Caco-2 (cell line): ENCODE measurements around the gene RHOT2. TPM values are rescaled to one million over a fixed set of nuclear protein-coding genes. Genes with fewer than 3 reads are reported as not detected.

ENCODE experiments used
- BruUV-seq: library from RNA; stranded (reverse); fragments of 400-500 nt; replicated peaks from 2 replicates; lab custom pipeline; 2021; lab: Mats Ljungman, UMichigan
- CTCF ChIA-PET: fragments of 300-600 bp; sonication (Branson Sonifier 250); formaldehyde crosslinking; loops from one replicate; lab custom pipeline; 2022; ENCODE audit warnings: antibody characterized with exemption; lab: Charles Lee
- POLR2A ChIA-PET: fragments of 300-600 bp; sonication (Branson Sonifier 250); formaldehyde crosslinking; loops from one replicate; lab custom pipeline; 2022; ENCODE audit warnings: antibody characterized with exemption; lab: Charles Lee
- DNase-seq, 2 experiments: peaks; one replicate each; pipeline versions ENCODE4 v3.0.0 to v3.0.0-alpha.2; 2020 to 2022
- H3K27me3 ChIP-seq: replicated peaks from 2 replicates; pipeline ENCODE4 v1.6.0; 2011; ENCODE audit warnings: low read length; ENCODE audit not compliant: control insufficient read depth, insufficient read depth
- H3K36me3 ChIP-seq: 2 replicates; pipeline ENCODE4 v1.5.1; 2011; ENCODE audit warnings: low read length; ENCODE audit not compliant: control insufficient read depth, insufficient read depth
- H3K4me1 ChIP-seq: fragments of 250-450 bp; sonication (Bioruptor Pico); 2 replicates; pipeline ENCODE4 v1.5.1; 2020; ENCODE audit warnings: mild to moderate bottlenecking
- H3K4me3 ChIP-seq: 2 replicates; pipeline ENCODE4 v1.5.1; 2011; ENCODE audit warnings: low read depth, mild to moderate bottlenecking, control low read depth, low read length
- H3K9me3 ChIP-seq: fragments of 250-450 bp; sonication (Bioruptor Pico); 2 replicates; pipeline ENCODE4 v1.5.1; 2020; ENCODE audit warnings: mild to moderate bottlenecking, moderate library complexity
- H3K27ac Mint-ChIP-seq: one replicate; pipeline ENCODE4 v1.8.0; 2022; ENCODE audit warnings: mixed read lengths; ENCODE audit not compliant: unreplicated experiment
- H3K27me3 Mint-ChIP-seq: one replicate; pipeline ENCODE4 v1.8.0; 2022; ENCODE audit warnings: mixed read lengths; ENCODE audit not compliant: insufficient read depth, unreplicated experiment
- H3K36me3 Mint-ChIP-seq: one replicate; pipeline ENCODE4 v1.8.0; 2022; ENCODE audit warnings: mild to moderate bottlenecking, mixed read lengths; ENCODE audit not compliant: insufficient read depth, unreplicated experiment
- H3K4me1 Mint-ChIP-seq: one replicate; pipeline ENCODE4 v1.8.0; 2022; ENCODE audit warnings: low read depth, mixed read lengths; ENCODE audit not compliant: unreplicated experiment
- H3K4me3 Mint-ChIP-seq: one replicate; pipeline ENCODE4 v1.8.0; 2022; ENCODE audit warnings: mild to moderate bottlenecking, moderate library complexity, mixed read lengths; ENCODE audit not compliant: unreplicated experiment
- H3K9me3 Mint-ChIP-seq: one replicate; pipeline ENCODE4 v1.8.0; 2022; ENCODE audit warnings: mixed read lengths; ENCODE audit not compliant: unreplicated experiment
- intact Hi-C: fragments of 100-400 bp; cut with micrococcal nuclease; formaldehyde crosslinking; loops from one replicate; pipeline ENCODE4 v1.10.0; 2022; ENCODE audit not compliant: unreplicated experiment
- total RNA-seq: library from RNA; stranded (reverse); gene quantifications from 2 replicates; pipeline ENCODE4 v1.2.3, GENCODE V29; 2022
- TF ChIP-seq, protein P1 (sequence below), 2 experiments: fragments of 200-600 bp in 1 of 2; IDR thresholded peaks; 1 replicate in 1 of 2; 2 replicates in 1 of 2; pipeline versions ENCODE4 v1.5.1 to v1.8.0; 2011 to 2022; ENCODE audit warnings: antibody characterized with exemption in 1 of 2, control low read depth in 1 of 2, inconsistent platforms in 1 of 2, low read depth in 1 of 2, low read length in 1 of 2, mild to moderate bottlenecking in 1 of 2, moderate library complexity in 1 of 2; ENCODE audit not compliant: insufficient read depth in 1 of 2, severe bottlenecking in 1 of 2, unreplicated experiment in 1 of 2

The RHOT2 gene
- total RNA-seq, 1 experiment from 2014 or later, result 96.7 TPM

DNA sequence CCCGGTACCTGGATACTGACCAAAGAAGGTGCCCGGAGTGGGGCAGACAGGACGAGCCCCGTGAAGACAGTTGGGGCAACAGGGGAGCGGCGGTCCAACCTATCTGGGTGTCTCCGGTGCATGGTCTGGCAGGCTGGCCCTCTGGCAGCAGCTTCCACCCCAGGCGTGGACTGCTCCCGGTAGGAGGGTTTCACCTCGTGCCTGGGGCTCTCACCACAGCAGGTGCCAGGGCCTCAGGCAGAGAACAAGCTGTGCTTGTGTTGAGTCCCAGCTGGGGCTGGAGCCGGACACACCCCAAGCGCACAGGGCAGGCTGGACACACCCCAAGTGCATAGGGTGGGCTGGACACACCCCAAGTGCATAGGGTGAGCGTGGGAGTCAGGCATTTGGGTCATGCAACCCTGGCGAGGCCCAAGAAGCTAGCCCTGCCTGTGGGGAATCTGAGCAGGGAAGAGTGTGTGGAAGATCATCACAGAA is 39.2 kb downstream of the RHOT2 start:
- Histone ChIP-seq H3K27me3 (no peaks in the 10 kb centered on the region; the same call in none of the 2 replicates), H3K9me3 (no peaks in the 10 kb centered on the region), H3K4me1 (peaks cover 6% of the 10 kb centered on the region; the same call in 1 of the 2 replicates), H3K4me3 (no peak overlapping the region), H3K36me3 (no peaks in the 10 kb centered on the region)
- H3K36me3 Mint-ChIP-seq, result peaks cover 4% of the 10 kb centered on the region
- no TSS peak for BruUV-seq
- POLR2A ChIA-PET, result interaction anchor here (1.0 kb wide), 1 partner anchor 14 kb away, joined by 4 read pairs; the partner anchor contains the start of gene ANTKMT
- H3K9me3 Mint-ChIP-seq, result no peaks in the 10 kb centered on the region
- no peak overlapping the region for H3K27ac Mint-ChIP-seq
- TF ChIP-seq, protein P1, sequence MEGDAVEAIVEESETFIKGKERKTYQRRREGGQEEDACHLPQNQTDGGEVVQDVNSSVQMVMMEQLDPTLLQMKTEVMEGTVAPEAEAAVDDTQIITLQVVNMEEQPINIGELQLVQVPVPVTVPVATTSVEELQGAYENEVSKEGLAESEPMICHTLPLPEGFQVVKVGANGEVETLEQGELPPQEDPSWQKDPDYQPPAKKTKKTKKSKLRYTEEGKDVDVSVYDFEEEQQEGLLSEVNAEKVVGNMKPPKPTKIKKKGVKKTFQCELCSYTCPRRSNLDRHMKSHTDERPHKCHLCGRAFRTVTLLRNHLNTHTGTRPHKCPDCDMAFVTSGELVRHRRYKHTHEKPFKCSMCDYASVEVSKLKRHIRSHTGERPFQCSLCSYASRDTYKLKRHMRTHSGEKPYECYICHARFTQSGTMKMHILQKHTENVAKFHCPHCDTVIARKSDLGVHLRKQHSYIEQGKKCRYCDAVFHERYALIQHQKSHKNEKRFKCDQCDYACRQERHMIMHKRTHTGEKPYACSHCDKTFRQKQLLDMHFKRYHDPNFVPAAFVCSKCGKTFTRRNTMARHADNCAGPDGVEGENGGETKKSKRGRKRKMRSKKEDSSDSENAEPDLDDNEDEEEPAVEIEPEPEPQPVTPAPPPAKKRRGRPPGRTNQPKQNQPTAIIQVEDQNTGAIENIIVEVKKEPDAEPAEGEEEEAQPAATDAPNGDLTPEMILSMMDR (IDR thresholded peaks at IDR 0.05; ENCODE audit: insufficient read depth in 1 of 2, low read depth in 1 of 2, low read length in 1 of 2, severe bottlenecking in 1 of 2, unreplicated experiment in 1 of 2), result no peak
- peaks cover 13% of the 10 kb centered on the region for H3K27me3 Mint-ChIP-seq
- CTCF ChIA-PET, result interaction anchor here (0.6 to 0.8 kb wide), 2 partner anchors 19 to 59 kb away, joined by 3 to 4 read pairs; partner anchors contain the start of genes CCDC78 and HAGHL
- intact Hi-C loops, result no loop called here
- DNase-seq, result no peak
- no peaks in the 10 kb centered on the region for H3K4me1 Mint-ChIP-seq
- no peak overlapping the region for H3K4me3 Mint-ChIP-seq

DNA sequence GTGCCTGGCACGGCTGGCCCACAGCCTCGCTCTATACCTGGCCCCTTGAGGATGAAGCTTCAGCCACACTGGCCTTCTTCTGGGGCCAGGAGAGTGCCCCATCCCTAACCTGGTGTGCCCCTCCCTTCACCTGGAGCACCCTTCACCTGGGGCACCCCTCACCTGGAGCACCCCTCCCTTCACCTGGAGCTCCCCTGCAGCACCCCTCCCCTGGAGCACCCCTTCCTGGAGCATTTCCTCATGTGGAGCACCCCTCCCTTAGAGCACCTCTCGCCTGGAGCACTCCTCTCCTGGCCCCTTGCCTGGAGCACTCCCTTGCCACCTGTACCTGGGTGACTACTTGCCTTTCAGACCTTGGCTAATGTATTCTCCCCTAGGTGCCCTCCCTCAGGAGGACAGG is 40.1 kb downstream of the RHOT2 start:
- no peak overlapping the region for H3K4me3 Mint-ChIP-seq
- Histone ChIP-seq H3K27me3 (no peaks in the 10 kb centered on the region; the same call in 1 of the 2 replicates), H3K36me3 (no peaks in the 10 kb centered on the region), H3K9me3 (no peaks in the 10 kb centered on the region), H3K4me3 (no peak overlapping the region), H3K4me1 (peaks cover 6% of the 10 kb centered on the region; the same call in 1 of the 2 replicates)
- ChIA-PET POLR2A (no interaction called here), CTCF (no interaction called here)
- no peak overlapping the region for H3K27ac Mint-ChIP-seq
- intact Hi-C loops, result no loop called here
- H3K4me1 Mint-ChIP-seq, result peaks cover 7% of the 10 kb centered on the region
- no peak for DNase-seq
- H3K9me3 Mint-ChIP-seq, result no peaks in the 10 kb centered on the region
- peaks cover 6% of the 10 kb centered on the region for H3K27me3 Mint-ChIP-seq
- TF ChIP-seq, protein P1 (IDR thresholded peaks at IDR 0.05; ENCODE audit: insufficient read depth in 1 of 2, low read depth in 1 of 2, low read length in 1 of 2, severe bottlenecking in 1 of 2, unreplicated experiment in 1 of 2), result no peak
- no TSS peak for BruUV-seq
- peaks cover 7% of the 10 kb centered on the region for H3K36me3 Mint-ChIP-seq

DNA sequence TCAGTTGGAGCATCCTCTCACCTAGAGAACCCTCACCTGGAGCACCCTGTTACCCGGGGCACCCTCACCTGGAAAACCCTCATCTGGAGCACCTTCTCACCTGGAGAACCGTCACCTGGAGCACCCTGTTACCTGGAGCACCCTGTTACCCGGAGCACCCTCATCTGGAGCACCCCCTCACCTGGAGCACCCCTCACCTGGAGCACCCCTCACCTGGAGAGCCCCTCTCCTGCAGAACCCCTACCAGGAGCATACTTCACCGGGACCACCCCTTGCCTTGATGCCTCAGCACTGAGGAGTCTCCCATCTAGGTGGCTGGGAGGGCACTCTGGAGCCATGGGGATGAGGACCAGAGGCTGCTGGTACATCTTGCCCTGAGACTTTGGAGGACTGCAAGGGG is 41.0 kb downstream of the RHOT2 start:
- H3K9me3 ChIP-seq, result no peaks in the 10 kb centered on the region
- H3K4me1 ChIP-seq, result peaks cover 6% of the 10 kb centered on the region; the same call in 1 of the 2 replicates
- intact Hi-C loops, result no loop called here
- ChIA-PET CTCF (no interaction called here), POLR2A (no interaction called here)
- Mint-ChIP-seq H3K36me3 (peaks cover 8% of the 10 kb centered on the region), H3K4me1 (peaks cover 7% of the 10 kb centered on the region), H3K27me3 (peaks cover 5% of the 10 kb centered on the region), H3K27ac (no peak overlapping the region), H3K4me3 (no peak overlapping the region), H3K9me3 (no peaks in the 10 kb centered on the region)
- H3K36me3 ChIP-seq, result no peaks in the 10 kb centered on the region
- TF ChIP-seq, protein P1 (IDR thresholded peaks at IDR 0.05; ENCODE audit: insufficient read depth in 1 of 2, low read depth in 1 of 2, low read length in 1 of 2, severe bottlenecking in 1 of 2, unreplicated experiment in 1 of 2), result no peak
- no peak for DNase-seq
- no TSS peak for BruUV-seq
- H3K4me3 ChIP-seq, result no peak overlapping the region
- H3K27me3 ChIP-seq, result no peaks in the 10 kb centered on the region; the same call in 1 of the 2 replicates
